ENCODE measurements around the gene VSIG10. TPM values are rescaled to one million over a fixed set of nuclear protein-coding genes. Genes with fewer than 3 reads are reported as not detected.
A peak's percentile ranks its signal among the peaks of the same experiment; 100 is the strongest.

VSIG10 gene
- total and polyA plus RNA-seq, 7 donors, result 4.8 to 13.9 (median 10.7) TPM

DNA sequence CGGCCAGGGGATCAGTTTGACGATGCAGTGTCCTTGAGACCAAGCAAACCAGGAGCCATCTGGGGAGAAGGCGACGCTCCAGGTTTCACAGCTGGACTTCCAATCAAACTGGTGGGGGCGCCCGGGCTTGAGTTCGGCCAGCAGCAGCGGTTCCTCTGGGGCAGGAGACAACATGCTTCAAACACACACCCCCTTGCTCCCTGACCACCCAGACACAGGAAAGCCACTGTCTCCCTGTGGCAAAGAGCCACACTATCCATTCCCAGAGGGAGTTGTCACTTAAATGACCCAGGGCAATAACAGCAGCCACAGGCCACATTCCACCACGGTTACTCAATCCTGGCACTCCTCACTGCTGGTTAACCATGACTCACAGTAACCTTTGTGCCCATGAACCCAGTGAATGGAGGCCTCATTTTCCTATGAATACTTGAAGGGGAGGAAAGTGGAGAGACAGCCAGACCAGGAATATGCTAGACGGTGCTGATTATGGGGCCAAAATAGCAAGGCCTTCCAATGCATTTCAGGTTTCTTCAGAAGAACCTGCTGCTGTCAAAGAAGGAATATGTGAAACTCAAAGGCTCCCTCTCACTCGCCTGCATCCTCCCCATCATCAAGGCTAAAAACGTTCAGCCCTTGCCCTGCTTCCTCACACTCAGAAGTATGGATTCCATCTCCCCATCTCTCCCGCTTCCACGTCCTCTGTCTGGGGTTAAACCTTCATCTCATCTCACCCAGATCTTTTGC, 51.3 kb downstream of the VSIG10 start:
- H3K9me3 ChIP-seq, result no peaks in the 10 kb centered on the region
- H3K4me3 ChIP-seq, result peak overlapping the region; percentile 15
- ATAC-seq, result peak; percentile 98
- peak; percentile 79 to 87 for DNase-seq
- intact Hi-C loops (cut with DNase I), result no loop called here
- H3K27me3 ChIP-seq (ENCODE audit: insufficient read depth in 3 of 3, low read length in 2 of 3), result no peaks in the 10 kb centered on the region
- peak overlapping the region; percentile 62 for H3K27ac ChIP-seq
- whole genome bisulfite sequencing, 3 donors, result 17 to 29% (median 19%) methylated on average over 14 of the region's 14 CpGs
- H3K36me3 ChIP-seq (ENCODE audit: insufficient read depth in 1 of 2, low read depth in 1 of 2), result peaks cover 0 to 45% of the 10 kb centered on the region in 2 donors
- H3K4me1 ChIP-seq, result peaks cover 53% of the 10 kb centered on the region
- TF ChIP-seq, protein P1, sequence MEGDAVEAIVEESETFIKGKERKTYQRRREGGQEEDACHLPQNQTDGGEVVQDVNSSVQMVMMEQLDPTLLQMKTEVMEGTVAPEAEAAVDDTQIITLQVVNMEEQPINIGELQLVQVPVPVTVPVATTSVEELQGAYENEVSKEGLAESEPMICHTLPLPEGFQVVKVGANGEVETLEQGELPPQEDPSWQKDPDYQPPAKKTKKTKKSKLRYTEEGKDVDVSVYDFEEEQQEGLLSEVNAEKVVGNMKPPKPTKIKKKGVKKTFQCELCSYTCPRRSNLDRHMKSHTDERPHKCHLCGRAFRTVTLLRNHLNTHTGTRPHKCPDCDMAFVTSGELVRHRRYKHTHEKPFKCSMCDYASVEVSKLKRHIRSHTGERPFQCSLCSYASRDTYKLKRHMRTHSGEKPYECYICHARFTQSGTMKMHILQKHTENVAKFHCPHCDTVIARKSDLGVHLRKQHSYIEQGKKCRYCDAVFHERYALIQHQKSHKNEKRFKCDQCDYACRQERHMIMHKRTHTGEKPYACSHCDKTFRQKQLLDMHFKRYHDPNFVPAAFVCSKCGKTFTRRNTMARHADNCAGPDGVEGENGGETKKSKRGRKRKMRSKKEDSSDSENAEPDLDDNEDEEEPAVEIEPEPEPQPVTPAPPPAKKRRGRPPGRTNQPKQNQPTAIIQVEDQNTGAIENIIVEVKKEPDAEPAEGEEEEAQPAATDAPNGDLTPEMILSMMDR (IDR thresholded peaks at IDR 0.05), result no peak

DNA sequence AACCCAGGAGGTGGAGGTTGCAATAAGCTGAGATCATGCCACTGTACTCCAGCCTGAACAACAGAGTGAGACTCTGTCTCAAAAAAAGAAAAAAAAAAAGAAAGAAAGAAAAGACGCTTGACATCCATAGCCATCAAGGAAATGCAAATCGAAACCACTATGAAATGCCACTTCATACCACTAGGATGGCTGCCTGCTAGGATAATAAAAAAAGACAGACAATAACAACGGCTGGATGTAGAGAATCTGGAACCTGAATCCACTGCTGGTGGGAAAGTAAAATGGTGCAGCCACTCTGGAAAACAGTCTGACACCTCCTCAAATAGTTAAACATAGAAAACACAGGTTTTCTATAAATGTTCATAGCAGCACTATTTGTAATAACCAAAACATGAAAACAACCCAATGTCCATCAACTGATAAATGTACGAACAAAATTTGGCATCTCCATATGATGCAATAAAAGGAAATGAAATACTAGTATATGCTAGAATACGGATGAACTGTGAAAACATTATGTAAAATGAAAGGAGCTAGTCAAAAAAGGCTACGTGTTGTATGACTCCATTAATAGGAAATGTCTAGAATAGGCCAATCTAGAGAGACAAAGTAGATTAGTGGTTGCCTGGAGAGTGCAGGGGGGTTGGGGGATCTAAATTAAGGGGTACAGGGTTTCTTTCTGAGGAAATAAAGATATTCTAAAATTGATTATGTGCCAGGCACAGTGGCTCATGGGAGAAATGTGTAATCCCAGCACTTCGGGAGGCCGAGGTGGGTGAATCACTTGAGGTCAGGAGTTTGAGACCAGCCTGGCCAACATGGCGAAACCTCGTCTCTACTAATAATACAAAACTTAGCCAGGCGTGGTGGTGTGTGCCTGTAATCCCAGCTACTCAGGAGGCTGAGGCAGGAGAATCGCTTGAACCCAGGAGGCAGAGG, 52.6 kb downstream of the VSIG10 start:
- no peak overlapping the region for H3K4me3 ChIP-seq
- DNase-seq, result peak in 1 of 2 donors; percentile 19
- peaks cover 41% of the 10 kb centered on the region for H3K4me1 ChIP-seq
- 73 to 85% (median 85%) methylated on average over 12 of the region's 12 CpGs for WGBS, 3 donors
- H3K9me3 ChIP-seq, result no peaks in the 10 kb centered on the region
- ATAC-seq, result peak in 1 of 4 donors; percentile 16
- no peaks in the 10 kb centered on the region for H3K27me3 ChIP-seq (ENCODE audit: insufficient read depth in 3 of 3, low read length in 2 of 3)
- TF ChIP-seq, protein P1 (IDR thresholded peaks at IDR 0.05), result no peak
- H3K27ac ChIP-seq, result peak overlapping the region; percentile 62
- peaks cover 0 to 55% of the 10 kb centered on the region in 2 donors for H3K36me3 ChIP-seq (ENCODE audit: insufficient read depth in 1 of 2, low read depth in 1 of 2)
- intact Hi-C loops (cut with DNase I), result no loop called here

DNA sequence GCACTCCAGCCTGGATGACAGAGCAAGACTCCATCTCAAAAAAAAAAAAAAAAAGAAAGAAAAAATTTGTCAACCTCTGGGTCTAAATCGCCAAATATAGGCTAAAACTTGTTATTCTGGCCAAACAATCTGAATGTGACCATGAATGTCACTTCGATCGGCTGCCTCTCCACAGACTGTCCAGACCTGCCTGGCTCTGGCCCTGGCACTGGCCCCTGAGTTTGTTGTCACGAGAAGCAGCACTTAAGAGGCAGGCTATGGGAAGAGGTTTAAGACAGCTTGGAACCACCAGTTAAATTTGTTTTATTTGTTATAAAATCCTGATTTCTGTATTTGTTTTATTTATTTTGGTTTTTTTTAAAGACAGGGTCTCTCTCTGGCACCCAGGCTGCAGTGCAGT, 57.4 kb downstream of the VSIG10 start:
- intact Hi-C loops (cut with DNase I), result no loop called here
- H3K4me3 ChIP-seq, result no peak overlapping the region
- DNase-seq (no peak), ATAC-seq (no peak)
- H3K27ac ChIP-seq, result no peak overlapping the region
- H3K27me3 ChIP-seq (ENCODE audit: insufficient read depth in 3 of 3, low read length in 2 of 3), result no peaks in the 10 kb centered on the region
- H3K9me3 ChIP-seq, result no peaks in the 10 kb centered on the region
- H3K36me3 ChIP-seq (ENCODE audit: insufficient read depth in 1 of 2, low read depth in 1 of 2), result peaks cover under 1 to 88% of the 10 kb centered on the region in 2 donors
- WGBS, 3 donors, result 92 to 99% (median 96%) methylated on average over 4 of the region's 4 CpGs
- TF ChIP-seq, protein P1 (IDR thresholded peaks at IDR 0.05), result no peak
- H3K4me1 ChIP-seq, result peaks cover 2% of the 10 kb centered on the region

DNA sequence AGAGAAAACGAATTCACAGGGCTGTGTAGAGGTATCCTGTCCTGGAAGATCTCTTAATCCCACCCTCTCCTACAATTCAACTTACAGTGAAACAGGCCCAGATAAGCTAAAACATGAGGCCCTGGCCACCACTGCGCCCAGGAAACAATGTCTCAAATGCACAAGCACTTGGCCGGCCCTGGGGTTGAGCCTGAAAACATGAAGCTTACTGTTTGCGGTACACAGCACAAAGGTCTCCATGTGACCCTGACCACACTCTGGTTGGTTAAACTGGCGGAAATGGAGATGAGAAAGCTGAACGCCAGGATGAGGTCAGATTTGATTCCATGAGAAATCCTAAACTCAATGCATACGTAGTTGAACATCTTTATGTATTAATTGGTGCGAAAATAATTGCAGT, 59.2 kb downstream of the VSIG10 start:
- TF ChIP-seq, protein P1 (IDR thresholded peaks at IDR 0.05), result no peak
- Histone ChIP-seq H3K9me3 (no peaks in the 10 kb centered on the region), H3K36me3 (ENCODE audit: insufficient read depth in 1 of 2, low read depth in 1 of 2) (peaks cover 3 to 88% of the 10 kb centered on the region in 2 donors), H3K27me3 (ENCODE audit: insufficient read depth in 3 of 3, low read length in 2 of 3) (no peaks in the 10 kb centered on the region), H3K27ac (no peak overlapping the region), H3K4me3 (no peak overlapping the region), H3K4me1 (no peaks in the 10 kb centered on the region)
- ATAC-seq (no peak), DNase-seq (peak in 1 of 2 donors; percentile 19)
- intact Hi-C loops (cut with DNase I), result no loop called here
- 94 to 96% (median 95%) methylated on average over 8 of the region's 8 CpGs for WGBS, 3 donors

Data from psoas muscle (tissue), 8 donors.